C4-2B (cell line): Measurements from ENCODE around the gene DAP.

ENCODE experiments used
- CTCF ChIP-seq: fragments of 450-650 bp; conservative IDR thresholded peaks from 2 replicates; pipeline ENCODE4 v1.5.1; 2017; ENCODE audit warnings: mild to moderate bottlenecking
- ZFX ChIP-seq: fragments of 450-650 bp; IDR thresholded peaks from 2 replicates; pipeline ENCODE4 v1.6.1; 2017

GRCh38 chr5:10789021-10789420, 28.0 kb upstream of the DAP start:
- TF ChIP-seq CTCF = no peak
- no peak for TF ChIP-seq ZFX
